Measurements from ENCODE around the gene CNN2.

The CNN2 gene

GRCh38 chr19:1026783-1027649 is 608 bp downstream of the CNN2 start:
- peak; percentile 76 for FAIRE-seq
- TF ChIP-seq POLR2A (IDR thresholded peaks at IDR 0.05; ENCODE audit: low read depth, low read length) (no peak), TAF1 (IDR thresholded peaks at IDR 0.05; ENCODE audit: borderline replicate concordance, low read depth, low read length) (no peak)
- peak; percentile 48 for DNase-seq (ENCODE audit: insufficient read length)

DNA sequence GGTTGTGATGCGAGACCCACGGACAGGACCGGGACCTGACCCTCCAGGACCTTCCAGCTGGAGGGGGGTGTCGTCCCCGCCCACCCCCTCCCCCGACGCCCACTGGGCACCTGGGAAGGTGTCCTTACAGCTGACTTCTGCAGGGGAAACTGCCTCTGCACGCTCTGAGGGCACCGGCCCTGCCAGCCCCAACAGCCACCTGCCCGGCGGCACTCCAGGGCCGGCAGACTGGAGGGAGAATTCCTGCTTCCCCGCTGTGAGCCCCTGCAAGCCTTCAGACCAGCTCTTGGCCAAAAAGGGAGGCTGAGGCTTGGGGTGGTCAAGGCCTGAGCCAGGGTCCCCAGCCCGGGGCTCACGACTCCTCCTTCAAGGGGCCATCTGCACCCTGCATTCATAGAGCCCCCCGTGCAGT is 1.2 kb downstream of the CNN2 start:
- no peak for TF ChIP-seq POLR2AphosphoS5 (IDR thresholded peaks at IDR 0.05; ENCODE audit: low read depth, low read length)
- TF ChIP-seq POLR2A (IDR thresholded peaks at IDR 0.05; ENCODE audit: low read depth, low read length) = no peak
- TF ChIP-seq TAF1 (IDR thresholded peaks at IDR 0.05; ENCODE audit: borderline replicate concordance, low read depth, low read length) = no peak
- DNase-seq (ENCODE audit: insufficient read length) = no peak
- no peak for FAIRE-seq

DNA sequence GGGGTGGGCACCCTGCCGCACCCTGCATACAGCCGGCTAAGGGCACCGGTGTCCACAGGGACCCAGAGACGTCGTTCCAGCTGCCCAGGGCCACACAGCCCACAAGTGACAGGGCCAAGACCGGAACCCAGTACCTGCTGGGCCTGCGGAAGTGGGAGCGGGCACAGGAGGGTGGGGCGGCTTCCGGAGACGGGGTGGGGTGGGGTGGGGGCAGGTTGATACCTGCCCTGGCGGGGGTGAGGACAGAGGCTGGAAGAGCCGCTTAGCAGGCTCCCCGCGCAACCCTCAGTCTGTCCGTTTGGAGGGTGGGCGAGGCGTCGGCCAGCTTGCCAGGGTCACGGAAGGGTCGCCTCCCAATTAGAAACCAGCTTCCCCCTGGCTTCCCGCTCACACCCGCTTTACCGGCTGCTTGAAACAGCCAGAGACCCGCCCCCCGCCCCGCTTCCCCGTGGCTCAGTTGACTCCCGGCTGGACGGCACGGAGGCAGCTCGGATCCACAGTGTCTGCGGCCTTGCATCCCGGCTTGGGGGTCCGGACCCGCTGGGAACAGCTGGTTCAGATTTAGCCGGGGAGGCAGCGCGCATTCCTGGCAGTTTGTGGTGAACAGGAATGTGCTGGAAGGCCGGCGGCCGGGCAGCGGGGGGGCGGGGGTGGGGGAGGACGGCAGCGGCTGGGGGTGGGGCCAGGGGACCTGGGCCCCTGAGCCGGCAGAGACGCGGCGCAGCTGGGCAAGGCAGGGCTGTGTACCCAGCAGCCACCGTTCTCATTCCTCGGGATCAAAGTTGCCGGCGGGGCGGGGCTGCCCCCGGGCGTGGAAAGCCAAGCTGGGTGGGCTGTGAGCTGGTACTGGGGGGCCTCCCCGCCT is 1.9 kb downstream of the CNN2 start:
- peak; percentile 86 for FAIRE-seq

DNA sequence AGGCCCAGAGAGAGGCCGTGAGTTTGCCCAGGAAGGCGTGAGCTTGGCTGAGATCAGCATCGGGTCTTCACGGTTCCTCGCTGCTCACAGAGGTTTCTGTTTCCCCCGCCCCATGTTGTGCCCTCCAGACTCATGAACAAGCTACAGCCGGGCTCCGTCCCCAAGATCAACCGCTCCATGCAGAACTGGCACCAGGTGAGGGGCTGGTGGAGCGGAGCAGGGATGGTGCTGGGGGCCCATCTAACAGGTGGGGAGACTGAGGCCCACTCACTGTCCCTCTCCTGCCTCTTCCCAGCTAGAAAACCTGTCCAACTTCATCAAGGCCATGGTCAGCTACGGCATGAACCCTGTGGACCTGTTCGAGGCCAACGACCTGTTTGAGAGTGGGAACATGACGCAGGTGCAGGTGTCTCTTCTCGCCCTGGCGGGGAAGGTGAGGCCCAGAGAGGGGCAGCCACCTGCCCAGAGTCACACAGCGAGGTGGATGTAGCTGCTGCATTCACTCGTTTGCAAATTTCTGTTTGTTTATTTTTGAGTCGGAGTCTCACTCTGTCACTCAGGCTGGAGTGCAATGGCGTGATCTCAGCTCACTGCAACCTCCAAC is 6.0 kb downstream of the CNN2 start:
- FAIRE-seq (no peak), DNase-seq (ENCODE audit: insufficient read length) (no peak)
- TF ChIP-seq POLR2A (IDR thresholded peaks at IDR 0.05; ENCODE audit: low read depth, low read length) (no peak), POLR2AphosphoS5 (IDR thresholded peaks at IDR 0.05; ENCODE audit: low read depth, low read length) (no peak), TAF1 (IDR thresholded peaks at IDR 0.05; ENCODE audit: borderline replicate concordance, low read depth, low read length) (no peak)

More for the DNA sequence above, 1.9 kb downstream of the CNN2 start:
- peak; percentile 75 for DNase-seq (ENCODE audit: insufficient read length)
- TF ChIP-seq POLR2AphosphoS5 (IDR thresholded peaks at IDR 0.05; ENCODE audit: low read depth, low read length) = peak; percentile 22; the same call in 1 of the 2 replicates
- no peak for TF ChIP-seq TAF1 (IDR thresholded peaks at IDR 0.05; ENCODE audit: borderline replicate concordance, low read depth, low read length)
- TF ChIP-seq POLR2A (IDR thresholded peaks at IDR 0.05; ENCODE audit: low read depth, low read length) = peak; percentile 42; the same call in 1 of the 2 replicates

- DNase-seq (ENCODE audit: insufficient read length) = no peak
- FAIRE-seq = no peak
These were observed 9.7 kb downstream of the CNN2 start for GRCh38 chr19:1035998-1036621.

GRCh38 chr19:1037621-1038064 is 11.2 kb downstream of the CNN2 start:
- no peak for DNase-seq (ENCODE audit: insufficient read length)
- TF ChIP-seq POLR2AphosphoS5 (IDR thresholded peaks at IDR 0.05; ENCODE audit: low read depth, low read length) (no peak), TAF1 (IDR thresholded peaks at IDR 0.05; ENCODE audit: borderline replicate concordance, low read depth, low read length) (no peak), POLR2A (IDR thresholded peaks at IDR 0.05; ENCODE audit: low read depth, low read length) (no peak)
- FAIRE-seq = peak; percentile 46

More at GRCh38 chr19:1035998-1036621, 9.7 kb downstream of the CNN2 start:
- TF ChIP-seq POLR2AphosphoS5 (IDR thresholded peaks at IDR 0.05; ENCODE audit: low read depth, low read length) (peak; percentile 82), POLR2A (IDR thresholded peaks at IDR 0.05; ENCODE audit: low read depth, low read length) (peak; percentile 61; the same call in 1 of the 2 replicates), TAF1 (IDR thresholded peaks at IDR 0.05; ENCODE audit: borderline replicate concordance, low read depth, low read length) (no peak)

- DNase-seq (ENCODE audit: insufficient read length) = no peak
- peak; percentile 51 for FAIRE-seq
These were observed 12.7 kb downstream of the CNN2 start for GRCh38 chr19:1038978-1039645.

DNA sequence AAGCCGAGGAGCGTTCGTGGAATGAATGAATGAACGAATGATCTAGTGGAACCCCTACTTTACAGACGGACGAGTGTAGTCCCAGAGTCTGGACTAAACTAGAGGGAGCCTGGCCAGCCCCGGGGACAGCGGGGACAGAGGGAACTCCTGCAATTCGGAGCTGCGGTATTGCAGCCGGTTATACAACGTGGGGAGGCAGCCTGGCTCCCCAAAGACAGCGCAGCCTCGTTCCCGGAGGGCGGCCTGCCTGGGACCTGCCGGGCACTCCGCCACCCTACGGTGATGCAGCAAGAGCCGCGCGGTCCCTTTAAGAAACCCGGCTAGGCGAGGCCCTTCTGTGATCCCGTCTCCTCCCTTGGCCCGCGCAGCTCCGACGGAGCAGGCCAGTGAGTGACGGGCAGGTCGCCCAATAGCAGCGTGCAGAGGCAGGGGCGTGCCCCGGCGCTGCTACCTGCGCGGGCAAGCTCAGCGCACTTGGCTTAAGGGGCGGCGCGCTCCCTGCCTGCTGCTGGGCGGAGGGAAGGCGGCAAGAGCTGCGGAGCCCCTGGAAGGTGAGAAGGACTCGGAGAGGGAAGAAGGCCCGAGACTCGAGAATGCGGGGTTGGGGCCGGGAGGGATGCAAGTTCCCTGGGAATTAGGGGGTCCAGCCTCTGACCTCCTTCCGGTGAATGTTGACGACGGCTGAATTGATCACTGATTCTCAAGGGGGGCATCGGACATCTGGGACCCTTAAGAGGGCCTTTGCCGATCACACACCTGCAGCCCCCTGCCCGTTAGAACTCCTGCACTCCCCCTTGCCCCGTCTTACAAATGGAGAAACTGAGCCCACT is 13.5 kb downstream of the CNN2 start, which contains the start of gene ABCA7:
Gene ABCA7 (plus strand): TSS at position 462 of the 830 bp plus-strand sequence. CDS start 1,255 bp downstream, outside the sequence.
- peak; percentile 80; the same call in 1 of the 2 replicates for TF ChIP-seq POLR2A (IDR thresholded peaks at IDR 0.05; ENCODE audit: low read depth, low read length)
- no peak for TF ChIP-seq TAF1 (IDR thresholded peaks at IDR 0.05; ENCODE audit: borderline replicate concordance, low read depth, low read length)
- peak; percentile 99 for FAIRE-seq
- DNase-seq (ENCODE audit: insufficient read length) = peak; percentile 91

More at GRCh38 chr19:1038978-1039645, 12.7 kb downstream of the CNN2 start:
- TF ChIP-seq POLR2AphosphoS5 (IDR thresholded peaks at IDR 0.05; ENCODE audit: low read depth, low read length) (peak; percentile 39; the same call in 1 of the 2 replicates), POLR2A (IDR thresholded peaks at IDR 0.05; ENCODE audit: low read depth, low read length) (no peak)

DNA sequence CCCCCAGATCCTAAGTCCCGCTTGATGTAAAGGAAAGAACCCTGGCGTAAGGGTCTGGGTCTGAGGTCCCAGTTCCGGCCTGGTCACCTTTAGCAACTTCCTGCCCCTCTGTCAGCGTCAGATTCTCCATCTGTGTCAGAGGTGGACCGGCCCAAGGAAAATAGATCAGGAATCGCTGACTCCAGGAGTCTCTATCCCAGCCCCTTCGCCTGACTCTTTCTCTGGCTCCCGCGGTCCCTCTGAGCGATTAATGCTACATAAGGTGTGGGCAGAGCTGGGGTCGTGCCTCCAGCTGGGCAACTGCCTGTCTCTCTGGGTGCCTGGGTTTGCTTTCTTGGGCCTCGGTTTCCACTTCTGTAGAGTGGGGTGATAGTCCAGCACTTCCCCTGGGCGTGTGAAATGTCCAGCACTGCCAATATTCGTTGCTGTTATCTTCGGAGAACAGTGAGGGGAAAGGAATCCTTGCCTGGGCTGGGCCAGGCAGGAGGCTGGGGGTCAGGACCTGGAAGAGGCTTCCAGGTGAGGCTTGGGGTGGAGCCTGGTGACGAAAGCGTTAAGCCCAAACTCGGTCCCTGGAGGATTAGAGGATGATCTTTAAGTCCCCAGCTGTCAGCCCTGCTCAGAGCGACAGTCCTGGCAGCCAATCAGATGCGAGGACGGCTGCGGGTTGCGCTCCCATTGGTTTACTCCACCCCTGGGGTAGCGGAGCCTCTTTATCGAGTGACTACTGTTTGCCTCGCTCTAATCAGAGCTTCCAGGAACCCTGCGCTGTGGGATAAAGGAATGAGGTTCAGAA is 14.3 kb downstream of the CNN2 start:
- DNase-seq (ENCODE audit: insufficient read length) (peak; percentile 100), FAIRE-seq (peak; percentile 97)
- TF ChIP-seq POLR2A (IDR thresholded peaks at IDR 0.05; ENCODE audit: low read depth, low read length) = no peak
- TF ChIP-seq TAF1 (IDR thresholded peaks at IDR 0.05; ENCODE audit: borderline replicate concordance, low read depth, low read length) = no peak
- TF ChIP-seq POLR2AphosphoS5 (IDR thresholded peaks at IDR 0.05; ENCODE audit: low read depth, low read length) = no peak

All from GM12892 (cell line).